HG03097 (cell line): Measurements from ENCODE around the gene PTGER3.

Source experiments
- ATAC-seq: cut with Tn5 transposase; IDR thresholded peaks from one replicate; pipeline ENCODE4 v1.9.1; 2021; ENCODE audit not compliant: unreplicated experiment, low FRiP score

The PTGER3 gene

GRCh38 chr1:71053146-71053545 lies 5.5 kb upstream of the PTGER3 start:
- no peak for ATAC-seq

GRCh38 chr1:71049951-71050598 lies 2.5 kb upstream of the PTGER3 start:
- peak; percentile 67 for ATAC-seq

- peak; percentile 26 for ATAC-seq
These were observed 553 bp downstream of the PTGER3 start for GRCh38 chr1:71046891-71047634.

GRCh38 chr1:71045463-71046028 lies 2.1 kb downstream of the PTGER3 start:
- ATAC-seq: no peak

- no peak for ATAC-seq
These were observed 2.8 kb downstream of the PTGER3 start for GRCh38 chr1:71044833-71045232.

- ATAC-seq: no peak
These were observed 4.6 kb downstream of the PTGER3 start for GRCh38 chr1:71043065-71043464.

GRCh38 chr1:71041806-71042205 lies 5.8 kb downstream of the PTGER3 start:
- no peak for ATAC-seq

GRCh38 chr1:71039661-71040262 lies 7.9 kb downstream of the PTGER3 start:
- no peak for ATAC-seq

- no peak for ATAC-seq
These were observed 8.7 kb downstream of the PTGER3 start for GRCh38 chr1:71038942-71039341.

GRCh38 chr1:71037829-71038620 lies 9.6 kb downstream of the PTGER3 start:
- no peak for ATAC-seq

GRCh38 chr1:71037066-71037465 lies 10.6 kb downstream of the PTGER3 start:
- ATAC-seq: no peak

GRCh38 chr1:71033136-71033535 lies 14.5 kb downstream of the PTGER3 start:
- ATAC-seq: no peak

- ATAC-seq: no peak
These were observed 16.2 kb downstream of the PTGER3 start for GRCh38 chr1:71031426-71031825.

GRCh38 chr1:71030026-71030425 lies 17.6 kb downstream of the PTGER3 start:
- no peak for ATAC-seq

- ATAC-seq: no peak
These were observed 18.6 kb downstream of the PTGER3 start for GRCh38 chr1:71028981-71029380.

- no peak for ATAC-seq
These were observed 19.6 kb downstream of the PTGER3 start for GRCh38 chr1:71027991-71028390.

- ATAC-seq: no peak
These were observed 21.5 kb downstream of the PTGER3 start for GRCh38 chr1:71026093-71026492.

- ATAC-seq: no peak
These were observed 24.1 kb downstream of the PTGER3 start for GRCh38 chr1:71023515-71023914.

- ATAC-seq: no peak
These were observed 28.2 kb downstream of the PTGER3 start for GRCh38 chr1:71019233-71019969.

- no peak for ATAC-seq
These were observed 28.8 kb downstream of the PTGER3 start for GRCh38 chr1:71018791-71019190.
